Measurements from ENCODE around the gene VPS52. TPM values are rescaled to one million over a fixed set of nuclear protein-coding genes. Genes with fewer than 3 reads are reported as not detected.

VPS52 gene
- total RNA-seq, 2 experiments from 2014 or later: 31.2 to 34.3 TPM

DNA sequence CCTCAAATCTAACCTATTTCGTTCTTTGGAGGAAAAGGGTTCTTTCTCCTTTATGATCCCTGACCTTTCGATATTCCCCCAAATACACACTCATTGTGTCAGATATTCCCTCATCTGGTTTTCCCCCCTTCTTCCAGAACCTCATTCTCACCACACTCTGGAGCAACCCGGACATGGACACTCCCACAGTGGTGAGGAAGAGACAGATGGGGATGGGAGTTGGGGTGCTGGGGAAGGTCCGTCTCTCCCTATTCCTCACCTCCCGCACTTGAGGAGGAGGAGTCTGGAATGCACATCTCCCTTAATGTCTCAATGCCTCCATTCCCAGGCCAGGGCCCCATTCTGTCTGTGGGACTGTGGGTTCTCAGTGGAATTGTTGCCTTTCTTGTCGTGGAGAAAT is 69.7 kb downstream of the VPS52 start:
- intact Hi-C loops (cut with micrococcal nuclease): no loop called here
- H3K27ac Mint-ChIP-seq: peak overlapping the region; percentile 99
- H3K27me3 Mint-ChIP-seq: no peaks in the 10 kb centered on the region
- peaks cover 72% of the 10 kb centered on the region for H3K4me1 Mint-ChIP-seq (ENCODE audit: low read depth)
- H3K9me3 Mint-ChIP-seq: no peaks in the 10 kb centered on the region
- ChIA-PET CTCF (no interaction called here), POLR2A (no interaction called here)
- ATAC-seq: no peak
- H3K4me3 Mint-ChIP-seq: peak overlapping the region; percentile 98
- TF ChIP-seq, protein P1, sequence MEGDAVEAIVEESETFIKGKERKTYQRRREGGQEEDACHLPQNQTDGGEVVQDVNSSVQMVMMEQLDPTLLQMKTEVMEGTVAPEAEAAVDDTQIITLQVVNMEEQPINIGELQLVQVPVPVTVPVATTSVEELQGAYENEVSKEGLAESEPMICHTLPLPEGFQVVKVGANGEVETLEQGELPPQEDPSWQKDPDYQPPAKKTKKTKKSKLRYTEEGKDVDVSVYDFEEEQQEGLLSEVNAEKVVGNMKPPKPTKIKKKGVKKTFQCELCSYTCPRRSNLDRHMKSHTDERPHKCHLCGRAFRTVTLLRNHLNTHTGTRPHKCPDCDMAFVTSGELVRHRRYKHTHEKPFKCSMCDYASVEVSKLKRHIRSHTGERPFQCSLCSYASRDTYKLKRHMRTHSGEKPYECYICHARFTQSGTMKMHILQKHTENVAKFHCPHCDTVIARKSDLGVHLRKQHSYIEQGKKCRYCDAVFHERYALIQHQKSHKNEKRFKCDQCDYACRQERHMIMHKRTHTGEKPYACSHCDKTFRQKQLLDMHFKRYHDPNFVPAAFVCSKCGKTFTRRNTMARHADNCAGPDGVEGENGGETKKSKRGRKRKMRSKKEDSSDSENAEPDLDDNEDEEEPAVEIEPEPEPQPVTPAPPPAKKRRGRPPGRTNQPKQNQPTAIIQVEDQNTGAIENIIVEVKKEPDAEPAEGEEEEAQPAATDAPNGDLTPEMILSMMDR (IDR thresholded peaks at IDR 0.05): no peak
- H3K36me3 Mint-ChIP-seq (ENCODE audit: low read depth): peaks cover 47% of the 10 kb centered on the region
- DNase-seq: no peak

DNA sequence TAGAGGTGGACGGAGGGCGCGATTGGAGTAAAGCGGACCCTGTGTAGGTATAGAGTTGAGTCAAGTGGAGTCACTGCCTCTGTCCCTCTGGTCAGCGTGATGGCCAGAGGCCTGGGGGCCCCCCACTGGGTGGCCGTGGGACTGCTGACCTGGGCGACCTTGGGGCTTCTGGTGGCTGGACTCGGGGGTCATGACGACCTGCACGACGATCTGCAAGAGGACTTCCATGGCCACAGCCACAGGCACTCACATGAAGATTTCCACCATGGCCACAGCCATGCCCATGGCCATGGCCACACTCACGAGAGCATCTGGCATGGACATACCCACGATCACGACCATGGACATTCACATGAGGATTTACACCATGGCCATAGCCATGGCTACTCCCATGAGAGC is 70.5 kb downstream of the VPS52 start:
- intact Hi-C loops (cut with micrococcal nuclease): no loop called here
- DNase-seq (no peak), ATAC-seq (no peak)
- TF ChIP-seq, protein P1 (IDR thresholded peaks at IDR 0.05): no peak
- Mint-ChIP-seq H3K4me1 (ENCODE audit: low read depth) (peaks cover 68% of the 10 kb centered on the region), H3K4me3 (peak overlapping the region; percentile 98), H3K36me3 (ENCODE audit: low read depth) (peaks cover 52% of the 10 kb centered on the region), H3K9me3 (no peaks in the 10 kb centered on the region), H3K27ac (peak overlapping the region; percentile 99), H3K27me3 (no peaks in the 10 kb centered on the region)
- ChIA-PET POLR2A (no interaction called here), CTCF (no interaction called here)

Small RNA genes lying within 50 kb of the gene (microRNA-seq; reads per million reads assigned to microRNA genes)
- gene MIR219A1 (ENCODE audit: borderline microRNAs expressed, borderline replicate concordance) (7.3 reads per million, percentile 27 among the genes with 10 or more reads in this experiment), gene MIR6834 (ENCODE audit: borderline microRNAs expressed, borderline replicate concordance) (not detected), gene MIR6873 (ENCODE audit: borderline microRNAs expressed, borderline replicate concordance) (not detected)

Other genes starting within 250 kb of the VPS52 start
- gene HLA-DPA1, start 198.2 kb downstream of the VPS52 start, total RNA-seq: 10 to 100 TPM; 27.6 to 27.9 TPM
- gene HLA-DPB1, start 195.9 kb downstream of the VPS52 start, total RNA-seq: 10 to 100 TPM; 12.3 to 14.8 TPM
- gene COL11A2, start 79.4 kb downstream of the VPS52 start, total RNA-seq: 1 to 10 TPM; 1.3 to 1.4 TPM
- 10 to 100 TPM; 41.2 to 41.9 TPM for gene RXRB, start 71.2 kb downstream of the VPS52 start, total RNA-seq
- 10 to 100 TPM; 43.1 to 43.3 TPM for gene SLC39A7, start 71.0 kb downstream of the VPS52 start, total RNA-seq
- gene HSD17B8, start 67.2 kb downstream of the VPS52 start, total RNA-seq: 10 to 100 TPM; 40.6 to 42.0 TPM
- gene RING1, start 63.4 kb downstream of the VPS52 start, total RNA-seq: 10 to 100 TPM; 26.8 to 27.5 TPM
- 1,000 to 10,000 TPM; 4,910 to 4,938 TPM for gene RPS18, start 199 bp upstream of the VPS52 start, total RNA-seq
- gene B3GALT4, start 5.2 kb upstream of the VPS52 start, total RNA-seq: 1 to 10 TPM; 3.6 to 4.2 TPM
- 10 to 100 TPM; 64.0 to 72.2 TPM for gene WDR46, start 17.4 kb upstream of the VPS52 start, total RNA-seq
- gene PFDN6, start 17.7 kb upstream of the VPS52 start, total RNA-seq: 10 to 100 TPM; 78.1 to 92.3 TPM
- gene RGL2, start 27.1 kb upstream of the VPS52 start, total RNA-seq: 10 to 100 TPM; 24.2 to 24.3 TPM
- gene TAPBP, start 42.2 kb upstream of the VPS52 start, total RNA-seq: 100 to 1,000 TPM; 179 to 183 TPM
- 1 to 10 TPM; 7.2 to 7.5 TPM for gene ZBTB22, start 45.9 kb upstream of the VPS52 start, total RNA-seq
- gene DAXX, start 51.1 kb upstream of the VPS52 start, total RNA-seq: 10 to 100 TPM; 59.8 to 72.4 TPM
- gene KIFC1, start 119.9 kb upstream of the VPS52 start, total RNA-seq: 10 to 100 TPM; 93.4 to 96.0 TPM
- 10 to 100 TPM; 31.9 to 32.6 TPM for gene PHF1, start 139.1 kb upstream of the VPS52 start, total RNA-seq
- gene CUTA, start 146.2 kb upstream of the VPS52 start, total RNA-seq: 100 to 1,000 TPM; 155 to 160 TPM
- gene SYNGAP1, start 148.2 kb upstream of the VPS52 start, total RNA-seq: 10 to 100 TPM; 57.9 to 67.0 TPM
- gene ZBTB9, start 182.7 kb upstream of the VPS52 start, total RNA-seq: 1 to 10 TPM; 7.8 to 8.7 TPM

All from activated CD8-positive, alpha-beta T cell treated with anti-CD3 and anti-CD28 coated beads for 36 hours (primary cell).